Mammary epithelial cell (primary cell): Measurements from ENCODE around the gene AVPI1.

Experiments used
- CTCF ChIP-seq, 2 donors: IDR thresholded peaks in 1 of 2; conservative IDR thresholded peaks in 1 of 2; 2 replicates each; pipeline ENCODE4 v1.5.1; 2011 to 2012; ENCODE audit warnings: inconsistent platforms in 2 of 2, low read length in 2 of 2, mild to moderate bottlenecking in 2 of 2, control low read depth in 1 of 2, low read depth in 1 of 2; ENCODE audit not compliant: insufficient read depth in 1 of 2; ENCODE audit errors: extremely low read depth in 1 of 2
- EZH2 ChIP-seq: IDR thresholded peaks from 2 replicates; pipeline ENCODE4 v1.6.1; 2012; ENCODE audit warnings: low read length, inconsistent platforms, borderline replicate concordance

GRCh38 chr10:97711640-97712572, 24.9 kb upstream of the AVPI1 start:
- TF ChIP-seq CTCF (conservative IDR thresholded peaks at IDR 0.05 in 1 of 2, IDR thresholded peaks at IDR 0.05 in 1 of 2; ENCODE audit: extremely low read depth in 1 of 2, insufficient read depth in 1 of 2, low read depth in 1 of 2, low read length in 2 of 2) (no peak), EZH2 (no peak)
